Tibial nerve (tissue), 3 donors: Measurements from ENCODE around the gene RAPGEF3.

ENCODE experiments used
- CTCF ChIP-seq, 5 experiments: fragments of 200-600 bp in 3 of 5; fragments of 450-650 bp in 2 of 5; sonication (generic) in 3 of 5; IDR thresholded peaks; one replicate each; pipeline ENCODE4 v1.5.1; 2016 to 2019; ENCODE audit warnings: antibody characterized with exemption in 5 of 5, mild to moderate bottlenecking in 3 of 5, moderate library complexity in 2 of 5
- POLR2A ChIP-seq, 2 donors: fragments of 450-650 bp; IDR thresholded peaks; one replicate each; pipeline ENCODE4 v1.6.1; 2017; ENCODE audit warnings: antibody characterized with exemption in 2 of 2, mild to moderate bottlenecking in 2 of 2, moderate library complexity in 2 of 2

GRCh38 chr12:47711448-47711847, 47.2 kb downstream of the RAPGEF3 start:
- TF ChIP-seq CTCF (IDR thresholded peaks at IDR 0.05) (no peak), POLR2A (IDR thresholded peaks at IDR 0.05) (no peak)
